HT1080 (cell line): Measurements from ENCODE around the gene FYCO1. TPM values are rescaled to one million over a fixed set of nuclear protein-coding genes. Genes with fewer than 3 reads are reported as not detected.

Source experiments
- DNase-seq: peaks from one replicate; pipeline ENCODE4 v3.0.0-alpha.2; 2015; ENCODE audit warnings: low read depth
- total RNA-seq: library from RNA; depleted of rRNA; stranded (reverse); fragments of >200 nt; shearing (Covaris generic); gene quantifications from 2 replicates; pipeline ENCODE4 v1.2.3, GENCODE V29; 2014

Gene FYCO1
- total RNA-seq, 1 experiment from 2014 or later = 10.3 TPM

DNA sequence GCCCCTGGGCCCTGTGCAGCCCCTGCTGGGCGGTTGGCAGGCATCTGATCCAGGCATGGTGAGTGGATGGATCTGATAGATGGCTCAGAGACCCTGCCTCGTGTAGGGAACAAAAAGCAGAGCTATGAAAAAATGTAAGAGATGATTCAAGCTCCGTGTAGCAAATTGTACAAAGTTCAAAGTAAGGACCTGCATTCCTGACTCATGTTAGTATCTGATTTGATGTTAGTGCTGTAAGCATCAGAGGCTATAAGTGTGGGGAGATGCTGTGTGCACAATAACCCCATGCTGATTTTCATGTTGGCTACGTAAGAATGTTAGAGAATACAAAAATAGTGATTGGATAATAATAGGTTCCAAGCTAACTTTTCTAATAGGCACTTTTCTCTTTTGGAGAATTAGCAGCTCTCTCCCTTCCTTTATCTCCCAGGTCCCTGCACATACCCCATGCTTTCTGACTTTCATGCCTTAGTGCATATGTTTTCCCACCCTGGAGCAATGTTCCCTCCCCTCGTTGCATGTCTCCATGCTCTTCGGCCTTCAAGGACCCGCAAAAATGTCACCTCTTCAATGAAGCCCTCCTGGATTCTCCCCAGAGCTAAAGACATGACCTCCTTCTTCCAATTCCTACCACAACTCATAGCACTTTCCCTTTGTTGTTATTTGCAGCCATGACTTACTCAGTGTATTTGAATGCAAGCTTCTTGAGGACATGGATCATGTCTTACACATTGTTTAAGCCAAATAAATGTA lies 107.7 kb downstream of the FYCO1 start:
- no peak for DNase-seq

DNA sequence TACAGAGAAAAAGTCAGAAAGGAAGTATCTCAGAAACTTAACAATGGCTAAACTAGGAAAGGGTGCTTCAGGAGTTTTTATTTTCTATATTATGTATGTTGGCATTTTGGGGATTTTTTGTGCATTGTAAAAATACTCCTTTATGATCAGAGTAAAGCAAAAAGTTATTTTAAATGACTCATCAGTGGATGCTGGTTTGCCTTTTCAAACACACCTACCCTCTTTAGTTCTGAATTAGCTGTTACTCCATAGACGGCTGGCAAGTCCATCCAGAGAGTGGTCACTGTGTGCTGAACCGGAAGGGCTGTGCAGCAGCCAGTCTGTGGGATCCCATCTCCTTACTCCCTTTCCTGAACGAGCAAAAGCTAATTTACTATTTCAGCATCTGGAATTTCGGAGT lies 108.3 kb downstream of the FYCO1 start:
- no peak for DNase-seq

DNA sequence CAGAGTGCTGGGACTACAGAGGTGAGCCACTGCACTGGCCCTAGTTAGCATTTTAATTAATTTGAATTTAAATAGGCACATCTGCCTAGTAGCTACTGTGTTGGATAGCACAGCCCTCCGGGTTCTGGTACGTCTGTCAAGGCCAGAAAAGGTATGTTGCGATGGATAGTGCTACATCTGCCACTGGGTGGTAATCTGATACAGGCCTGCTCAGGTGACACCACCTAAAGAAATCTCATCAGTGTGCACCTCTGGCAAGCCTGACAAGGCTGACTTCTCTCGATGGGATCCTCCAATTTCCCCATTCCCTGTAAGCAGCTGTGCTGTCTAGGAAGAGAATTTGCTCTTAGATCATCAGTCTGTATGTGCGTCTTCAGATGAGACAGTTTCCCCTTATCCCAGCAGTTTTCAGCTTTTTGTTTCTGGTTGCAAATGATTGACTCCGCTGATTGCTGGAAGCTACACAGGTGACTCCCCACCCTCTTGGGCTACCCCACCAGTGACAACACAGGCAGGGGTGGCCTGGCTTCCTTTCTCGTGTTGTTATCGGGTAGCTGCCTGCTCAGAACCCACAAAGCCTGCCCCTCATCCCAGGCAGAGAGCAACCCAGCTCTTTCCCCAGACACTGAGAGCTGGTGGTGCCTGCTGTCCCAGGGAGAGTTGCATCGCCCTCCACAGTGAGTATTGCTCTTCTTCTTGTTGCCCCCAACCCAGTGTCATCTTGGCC lies 109.5 kb downstream of the FYCO1 start, which contains the start of gene CCR9:
Gene CCR9 (plus strand): TSS at position 565 of the 727 bp plus-strand sequence. CDS start 8,391 bp downstream, outside the sequence.
- DNase-seq = no peak

DNA sequence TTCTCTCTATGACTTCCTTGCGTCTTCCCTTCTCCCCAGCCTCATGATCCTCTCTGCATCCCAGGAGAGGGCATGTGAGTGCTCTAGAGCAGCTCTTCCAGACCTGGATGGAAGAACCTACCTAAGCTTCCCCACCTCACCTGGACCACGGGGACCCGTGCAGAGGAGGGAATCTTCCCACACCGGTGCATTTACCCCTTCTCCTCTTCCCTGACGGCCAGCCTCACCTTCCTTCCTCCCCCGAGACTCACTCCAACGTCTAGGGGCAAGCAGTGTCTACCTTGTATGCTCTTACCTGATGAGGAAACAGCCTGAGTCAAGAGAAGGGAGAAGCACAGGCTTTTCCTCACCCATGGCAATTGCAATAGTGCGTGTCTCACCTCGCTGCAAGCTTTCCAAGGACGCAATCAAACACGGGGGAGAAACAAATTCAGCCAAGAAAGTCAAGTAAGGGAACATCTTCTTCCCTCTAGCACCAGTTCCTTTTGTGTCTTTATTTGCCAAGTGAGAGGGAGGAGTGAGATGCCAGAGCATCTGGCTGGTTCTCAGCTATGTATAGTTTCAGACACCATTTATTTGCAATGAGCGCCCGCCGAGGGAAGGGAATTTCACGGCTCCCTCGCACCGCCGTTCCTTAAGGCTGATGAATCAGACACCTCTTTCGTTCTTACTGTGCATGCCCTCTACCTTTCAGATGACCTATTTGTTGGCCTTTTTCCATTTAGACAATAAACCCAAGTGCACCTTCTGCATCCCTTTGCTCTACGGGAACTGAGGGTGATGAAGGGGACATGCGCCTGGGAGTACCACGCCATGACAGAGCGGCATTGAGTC lies 111.0 kb downstream of the FYCO1 start:
- no peak for DNase-seq

DNA sequence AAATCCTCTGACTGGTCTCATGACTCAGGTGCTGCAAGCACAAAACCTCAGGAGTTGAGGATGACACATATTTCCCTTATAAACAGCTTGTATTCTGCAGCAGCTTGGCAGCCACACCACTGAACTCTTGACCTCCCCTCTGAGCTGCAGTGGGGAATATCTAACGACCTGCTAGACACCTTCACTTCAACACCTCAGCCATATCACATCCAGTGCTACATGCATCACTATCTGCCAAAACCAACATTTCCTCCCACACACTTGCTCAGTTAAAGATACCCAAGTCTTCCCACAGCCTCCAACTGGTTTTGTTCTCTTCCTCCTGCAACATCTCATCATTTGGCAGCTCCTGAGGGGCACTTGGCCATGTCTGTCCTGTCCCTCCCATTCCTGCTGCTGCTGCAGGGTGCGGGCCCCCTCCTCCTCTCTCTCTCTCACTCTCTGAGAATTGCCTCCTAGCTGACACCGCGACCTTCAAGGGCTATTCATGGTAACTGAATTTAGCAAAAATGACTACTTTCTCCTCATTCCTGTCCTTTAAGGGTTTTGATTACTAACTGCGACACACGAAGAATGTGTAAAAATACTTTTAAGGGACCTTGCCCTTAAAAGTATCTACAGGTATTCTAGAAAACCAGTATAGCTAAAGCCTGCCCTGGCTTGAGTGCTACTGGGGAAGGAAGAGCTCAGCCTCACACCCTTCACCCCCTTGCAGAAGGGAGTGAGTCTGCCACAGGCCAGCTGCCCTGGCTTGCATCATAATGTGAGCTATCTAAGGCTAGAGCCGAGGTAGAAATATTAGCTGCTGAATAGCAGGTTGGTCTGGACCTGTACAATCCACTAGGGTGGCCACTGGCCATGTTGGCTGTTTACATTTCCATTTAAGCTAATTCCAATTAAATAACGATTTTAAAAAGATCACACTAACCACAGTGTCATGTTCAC lies 114.3 kb downstream of the FYCO1 start:
- DNase-seq = peak; percentile 59

DNA sequence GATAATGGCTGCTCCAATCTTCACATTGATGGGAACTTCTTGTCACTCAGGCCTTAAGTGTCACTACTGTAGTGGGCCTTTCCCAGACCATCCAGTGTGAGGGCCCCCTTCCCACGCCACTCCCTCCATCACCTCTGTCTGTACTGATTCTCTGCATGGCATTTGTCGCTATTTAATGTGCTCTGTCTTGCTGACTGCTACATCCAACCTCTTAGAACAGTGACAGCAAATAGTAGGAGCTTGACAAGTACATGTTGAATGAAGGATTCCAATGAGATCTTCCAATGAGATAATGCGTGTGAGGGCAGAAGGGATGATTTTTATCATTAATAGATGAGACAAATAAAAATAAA lies 114.9 kb downstream of the FYCO1 start:
- DNase-seq = no peak

DNA sequence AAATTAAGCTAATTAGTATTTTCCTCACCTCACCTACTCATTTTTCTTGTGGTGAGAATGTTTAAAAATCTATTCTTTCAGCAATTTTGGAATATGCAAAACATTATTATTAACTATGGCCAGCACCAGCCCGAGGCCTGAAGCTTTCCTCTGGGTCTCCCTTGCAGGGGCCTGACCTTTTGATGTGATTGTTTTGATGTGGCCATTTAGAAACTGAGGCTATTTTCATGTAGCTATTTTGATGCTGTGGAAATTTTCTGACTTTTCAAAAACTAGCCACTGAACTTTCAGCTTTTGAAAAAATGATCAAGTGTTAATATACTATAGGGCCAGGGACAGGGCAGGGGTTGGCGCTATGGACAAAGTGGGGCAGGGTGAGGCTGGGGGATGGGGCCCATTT lies 117.5 kb downstream of the FYCO1 start:
- no peak for DNase-seq

DNA sequence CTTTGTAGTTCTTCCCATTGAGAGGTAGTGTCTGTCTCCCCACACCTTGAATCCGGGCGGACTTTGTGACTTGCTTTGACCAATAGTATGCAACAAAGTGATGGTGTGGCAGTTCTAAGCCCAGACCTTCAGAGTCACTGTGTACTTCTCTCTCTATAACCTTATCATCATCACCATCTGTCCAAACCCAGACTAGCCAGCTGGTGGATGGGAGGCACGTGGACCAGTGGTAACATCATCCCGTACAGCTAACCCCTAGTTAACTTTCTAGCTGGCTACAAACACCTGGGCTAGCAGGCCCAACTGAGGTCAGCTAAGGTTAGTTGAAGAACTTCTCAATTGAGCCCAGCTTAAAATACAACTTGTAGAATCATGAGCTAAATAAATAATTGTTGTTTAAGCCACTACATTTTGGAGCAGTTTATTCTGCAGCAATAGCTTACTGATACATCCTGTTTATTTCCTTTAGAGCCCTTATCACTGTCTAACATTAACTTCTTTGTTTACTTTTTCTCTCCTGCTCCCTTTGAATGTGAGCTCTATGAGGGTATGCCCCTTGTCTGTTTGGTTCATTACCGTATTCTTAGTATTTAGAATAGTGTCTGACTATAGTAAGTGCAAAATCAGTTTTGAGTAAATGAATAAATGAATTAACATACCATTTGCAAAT lies 120.8 kb downstream of the FYCO1 start:
- no peak for DNase-seq

DNA sequence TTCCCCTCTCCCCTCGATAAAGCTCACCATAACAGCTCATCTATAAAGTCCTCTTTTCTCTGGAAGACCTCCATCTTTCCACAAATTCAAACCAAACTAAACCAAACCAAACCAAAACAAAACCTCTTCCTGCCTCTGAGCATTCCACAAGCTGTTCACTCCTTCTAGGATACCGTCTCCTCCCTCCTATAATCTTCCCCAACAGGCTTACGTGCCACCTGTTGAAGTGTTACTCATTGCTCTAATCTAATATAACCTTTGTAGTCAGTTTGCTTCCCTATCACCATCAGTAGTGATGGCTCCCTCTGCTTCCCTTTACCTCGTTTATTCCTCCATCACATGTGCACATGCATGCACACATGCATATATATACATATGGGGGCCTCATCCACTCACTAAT lies 122.0 kb downstream of the FYCO1 start:
- DNase-seq = no peak

DNA sequence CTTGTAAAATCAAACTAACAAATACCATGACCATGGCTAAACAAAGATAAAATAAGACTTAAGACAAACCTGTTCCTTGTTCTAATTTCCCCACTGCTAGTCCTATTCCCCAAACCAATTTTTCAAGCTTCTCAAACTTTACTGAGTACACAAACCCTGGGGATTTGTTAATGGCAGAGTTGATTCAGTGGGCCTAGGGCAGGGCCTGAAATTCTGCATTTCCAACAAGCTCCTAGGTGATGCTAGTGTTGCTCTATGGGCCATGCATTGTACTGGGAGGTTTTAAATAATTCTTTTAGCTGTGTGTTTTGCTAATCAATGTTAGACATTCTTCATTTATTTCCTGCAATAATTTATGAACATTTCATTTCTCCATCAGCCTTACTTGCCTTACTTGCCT lies 122.6 kb downstream of the FYCO1 start:
- no peak for DNase-seq

DNA sequence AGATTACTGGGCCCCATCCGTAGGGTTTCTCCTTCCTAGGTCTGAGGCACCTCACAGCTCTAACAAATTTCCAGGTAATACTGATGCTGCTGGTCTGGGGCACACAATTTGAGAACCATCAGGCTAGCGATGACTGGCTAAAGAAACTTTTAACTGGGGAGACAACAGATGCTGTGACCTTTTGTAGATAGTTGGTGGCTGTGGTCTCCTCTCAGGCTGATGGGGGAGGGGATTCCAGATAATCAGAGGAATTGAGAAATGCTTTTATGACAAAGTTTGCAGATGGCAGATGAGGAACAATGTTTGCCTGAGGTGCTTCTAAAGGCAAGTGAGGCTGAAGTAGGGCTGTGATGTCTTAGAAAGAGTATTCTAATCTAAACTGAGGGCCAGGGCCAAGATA lies 123.1 kb downstream of the FYCO1 start:
- DNase-seq = no peak

DNA sequence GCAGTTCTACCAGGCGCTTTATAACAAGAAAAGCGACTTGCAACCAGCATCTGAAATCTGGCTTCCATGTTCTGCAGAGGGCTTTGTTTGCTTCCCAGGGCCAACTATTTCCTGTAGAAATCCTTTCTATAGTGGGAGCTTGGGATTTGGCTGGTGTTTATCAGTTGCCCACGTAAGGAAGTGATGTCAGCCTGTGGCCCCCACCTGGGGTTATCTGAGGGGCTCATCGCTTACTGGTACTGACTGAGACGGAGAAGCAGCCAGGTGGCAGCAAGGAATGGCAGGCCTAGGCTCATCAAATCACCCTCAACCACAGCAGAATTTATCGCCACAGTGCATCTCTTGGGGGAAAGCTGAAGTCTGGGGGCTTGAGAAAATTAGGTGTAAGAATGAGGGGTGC lies 123.8 kb downstream of the FYCO1 start:
- no peak for DNase-seq

DNA sequence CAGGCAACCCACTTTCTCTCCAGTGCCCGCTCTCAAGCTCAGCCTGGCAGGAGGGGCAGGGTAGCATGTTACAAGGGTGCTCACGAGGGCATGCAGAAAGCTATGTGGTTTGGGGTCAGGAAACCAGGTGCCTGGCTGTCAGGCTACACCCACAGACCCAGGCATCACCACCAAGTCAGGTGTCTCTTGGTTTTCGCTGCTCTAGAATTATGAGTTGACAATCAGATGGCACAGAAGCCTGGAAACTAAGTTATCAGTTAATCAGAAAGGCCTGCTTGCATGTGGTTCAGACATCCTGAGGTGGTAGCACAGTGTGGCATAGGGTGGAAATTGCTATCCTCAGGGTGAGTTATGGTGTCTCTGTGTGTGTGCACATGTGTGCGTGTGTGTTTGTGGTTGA lies 125.5 kb downstream of the FYCO1 start:
- DNase-seq = no peak

DNA sequence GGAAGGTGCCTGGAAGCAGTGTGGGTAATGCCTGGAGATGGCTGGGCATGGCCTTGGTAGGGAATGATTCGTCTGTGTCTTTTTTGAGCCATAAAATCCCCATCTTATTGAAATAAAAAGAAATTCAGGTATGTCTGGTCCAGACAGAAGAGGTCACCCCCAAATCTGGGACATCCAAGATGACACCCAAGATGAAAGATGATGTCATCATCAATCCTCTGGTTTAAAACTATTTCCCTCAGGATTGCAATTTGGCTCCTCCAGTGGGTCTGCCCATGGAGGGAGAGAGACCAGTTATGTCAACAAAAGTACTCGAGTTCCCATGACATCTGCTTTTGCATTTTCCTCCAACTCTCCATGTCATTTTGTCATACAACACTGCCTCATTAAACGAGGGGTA lies 126.0 kb downstream of the FYCO1 start:
- DNase-seq = no peak

DNA sequence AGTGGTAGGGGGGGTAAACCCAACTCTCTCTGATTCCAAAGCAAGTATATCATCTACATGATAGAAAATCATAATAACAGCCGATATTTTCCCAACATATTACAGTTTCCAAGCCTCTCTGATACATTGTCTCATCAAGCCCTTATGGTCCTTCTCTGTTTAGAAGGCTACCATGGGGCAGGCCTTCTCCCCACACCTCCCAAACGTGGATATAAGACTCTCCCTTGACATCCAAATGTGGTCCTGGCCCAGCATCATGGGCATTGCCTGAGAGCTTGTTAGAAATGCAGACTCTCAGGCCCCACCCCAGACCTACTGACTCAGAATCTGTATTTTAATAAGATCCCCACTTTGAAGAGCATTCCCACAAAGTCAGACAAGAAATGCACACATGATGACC lies 127.0 kb downstream of the FYCO1 start:
- no peak for DNase-seq

DNA sequence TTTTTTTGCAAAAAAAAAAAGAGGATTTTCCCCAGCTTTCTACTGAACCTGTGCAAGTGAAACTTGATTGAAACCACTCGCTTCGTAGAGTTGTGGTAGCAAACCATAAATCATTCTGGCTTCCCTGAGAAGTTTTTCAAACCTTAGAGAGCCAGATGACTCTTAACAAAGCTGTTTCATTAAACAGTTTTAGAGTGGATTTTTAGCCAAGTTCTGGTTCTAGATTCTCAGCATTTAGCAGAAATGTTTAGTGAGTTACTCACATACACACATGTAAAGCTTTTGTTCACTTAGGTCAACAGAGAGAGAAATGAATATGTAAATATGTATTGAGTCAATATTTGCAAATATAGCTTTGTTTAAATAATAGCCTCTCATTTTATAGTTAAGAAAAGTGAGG lies 127.4 kb downstream of the FYCO1 start:
- no peak for DNase-seq
